Measurements from ENCODE around the gene FBXO8. TPM values are rescaled to one million over a fixed set of nuclear protein-coding genes. Genes with fewer than 3 reads are reported as not detected.

Gene FBXO8
- total RNA-seq, 2 experiments from 2014 or later = 15.1 to 19.1 TPM

- POLR2A ChIA-PET = no interaction called here
- no peaks in the 10 kb centered on the region for H3K27me3 Mint-ChIP-seq
- H3K36me3 Mint-ChIP-seq (ENCODE audit: low read depth) = peaks cover 3% of the 10 kb centered on the region
- CTCF ChIA-PET = interaction anchor here (0.9 kb wide), 1 partner anchor 94 kb away, joined by 3 read pairs; no protein-coding TSS in a partner anchor
- no peak for TF ChIP-seq CTCF (IDR thresholded peaks at IDR 0.05)
- no peak for DNase-seq
- intact Hi-C loops (cut with micrococcal nuclease) = loop anchor here (5.0 kb wide), 1 partner anchor 94 kb away; no protein-coding TSS in a partner anchor
- H3K4me1 Mint-ChIP-seq (ENCODE audit: low read depth) = peaks cover 4% of the 10 kb centered on the region
- no peaks in the 10 kb centered on the region for H3K9me3 Mint-ChIP-seq
- no peak overlapping the region for H3K27ac Mint-ChIP-seq
- no peak for ATAC-seq
- H3K4me3 Mint-ChIP-seq = no peak overlapping the region
Observed at GRCh38 chr4:174316546-174316945, 33.1 kb upstream of the FBXO8 start.

- peak overlapping the region; percentile 59 for H3K27ac Mint-ChIP-seq
- CTCF ChIA-PET = interaction anchor here (1.0 to 1.5 kb wide), 2 partner anchors 92 to 894 kb away, joined by 3 to 7 read pairs; no protein-coding TSS in a partner anchor
- DNase-seq (peak; percentile 12), ATAC-seq (peak; percentile 17)
- H3K27me3 Mint-ChIP-seq = no peaks in the 10 kb centered on the region
- peaks cover 4% of the 10 kb centered on the region for H3K4me1 Mint-ChIP-seq (ENCODE audit: low read depth)
- POLR2A ChIA-PET = interaction anchor here (1.5 kb wide), 1 partner anchor 30 kb away, joined by 4 read pairs; no protein-coding TSS in a partner anchor
- H3K4me3 Mint-ChIP-seq = no peak overlapping the region
- TF ChIP-seq CTCF (IDR thresholded peaks at IDR 0.05) = no peak
- peaks cover 3% of the 10 kb centered on the region for H3K36me3 Mint-ChIP-seq (ENCODE audit: low read depth)
- intact Hi-C loops (cut with micrococcal nuclease) = loop anchor here (5.0 kb wide), 1 partner anchor 92 kb away; no protein-coding TSS in a partner anchor
- H3K9me3 Mint-ChIP-seq = no peaks in the 10 kb centered on the region
Observed at GRCh38 chr4:174314770-174315169, 31.3 kb upstream of the FBXO8 start.

GRCh38 chr4:174314274-174314673 lies 30.8 kb upstream of the FBXO8 start:
- Mint-ChIP-seq H3K36me3 (ENCODE audit: low read depth) (peaks cover 3% of the 10 kb centered on the region), H3K4me3 (no peak overlapping the region), H3K27ac (no peak overlapping the region), H3K4me1 (ENCODE audit: low read depth) (peaks cover 4% of the 10 kb centered on the region), H3K9me3 (no peaks in the 10 kb centered on the region), H3K27me3 (no peaks in the 10 kb centered on the region)
- CTCF ChIA-PET = interaction anchor here (1.0 to 1.5 kb wide), 2 partner anchors 92 to 894 kb away, joined by 3 to 7 read pairs; no protein-coding TSS in a partner anchor
- ATAC-seq = no peak
- intact Hi-C loops (cut with micrococcal nuclease) = no loop called here
- no peak for TF ChIP-seq CTCF (IDR thresholded peaks at IDR 0.05)
- no peak for DNase-seq
- POLR2A ChIA-PET = interaction anchor here (1.5 kb wide), 1 partner anchor 29 kb away, joined by 4 read pairs; no protein-coding TSS in a partner anchor

GRCh38 chr4:174312993-174313392 lies 29.5 kb upstream of the FBXO8 start:
- ATAC-seq (no peak), DNase-seq (no peak)
- no peaks in the 10 kb centered on the region for H3K9me3 Mint-ChIP-seq
- TF ChIP-seq CTCF (IDR thresholded peaks at IDR 0.05) = no peak
- CTCF ChIA-PET = no interaction called here
- H3K4me1 Mint-ChIP-seq (ENCODE audit: low read depth) = peaks cover 4% of the 10 kb centered on the region
- no peaks in the 10 kb centered on the region for H3K27me3 Mint-ChIP-seq
- H3K4me3 Mint-ChIP-seq = no peak overlapping the region
- intact Hi-C loops (cut with micrococcal nuclease) = no loop called here
- POLR2A ChIA-PET = no interaction called here
- H3K36me3 Mint-ChIP-seq (ENCODE audit: low read depth) = peaks cover 7% of the 10 kb centered on the region
- no peak overlapping the region for H3K27ac Mint-ChIP-seq

- intact Hi-C loops (cut with micrococcal nuclease) = no loop called here
- H3K27ac Mint-ChIP-seq = no peak overlapping the region
- peaks cover 13% of the 10 kb centered on the region for H3K36me3 Mint-ChIP-seq (ENCODE audit: low read depth)
- TF ChIP-seq CTCF (IDR thresholded peaks at IDR 0.05) = no peak
- ATAC-seq (no peak), DNase-seq (no peak)
- peaks cover 2% of the 10 kb centered on the region for H3K4me1 Mint-ChIP-seq (ENCODE audit: low read depth)
- H3K27me3 Mint-ChIP-seq = no peaks in the 10 kb centered on the region
- ChIA-PET CTCF (no interaction called here), POLR2A (no interaction called here)
- H3K9me3 Mint-ChIP-seq = no peaks in the 10 kb centered on the region
- no peak overlapping the region for H3K4me3 Mint-ChIP-seq
Observed at GRCh38 chr4:174307694-174308093, 24.2 kb upstream of the FBXO8 start.
